HEK293 (cell line): Measurements from ENCODE around the gene SSTR5.

ENCODE experiments used
- CTCF ChIA-PET: fragments of 350-600 bp; formaldehyde crosslinking; extraction: SDS; loops from one replicate; lab custom pipeline; 2021; ENCODE audit warnings: antibody characterized with exemption; lab: Yijun Ruan, JAX
- POLR2A ChIA-PET: fragments of 300-600 bp; formaldehyde crosslinking; extraction: SDS; loops from one replicate; lab custom pipeline; 2020; ENCODE audit warnings: antibody characterized with exemption, inconsistent platforms; lab: Yijun Ruan, JAX
- H3K27ac ChIP-seq: fragments of 200-500 bp; sonication (Bioruptor generic); 2 replicates; pipeline ENCODE4 v1.5.1; 2014; ENCODE audit warnings: low read depth, low read length, control low read depth, inconsistent platforms; ENCODE audit errors: extremely low read depth
- H3K36me3 ChIP-seq, 2 experiments: fragments of 200-500 bp in 1 of 2; sonication (Bioruptor generic) in 1 of 2; 1 replicate in 1 of 2; 2 replicates in 1 of 2; pipeline ENCODE4 v1.5.1; 2014 to 2017; ENCODE audit warnings: inconsistent platforms in 2 of 2, low read length in 2 of 2; ENCODE audit not compliant: control insufficient read depth in 2 of 2, insufficient read depth in 1 of 2
- H3K4me1 ChIP-seq: fragments of 200-500 bp; sonication (Bioruptor generic); 2 replicates; pipeline ENCODE4 v1.5.1; 2014; ENCODE audit warnings: mild to moderate bottlenecking, low read length, inconsistent platforms; ENCODE audit not compliant: control insufficient read depth, insufficient read depth
- H3K4me3 ChIP-seq: 2 replicates; pipeline ENCODE4 v1.5.1; 2011; ENCODE audit warnings: low read depth, mild to moderate bottlenecking, control low read depth, low read length, moderate library complexity
- H3K9me3 ChIP-seq: fragments of 200-500 bp; sonication (Bioruptor generic); 2 replicates; pipeline ENCODE4 v1.5.1; 2014; ENCODE audit warnings: low read depth, low read length, inconsistent platforms; ENCODE audit not compliant: control insufficient read depth, insufficient read depth
- BCL11B ChIP-seq: fragments of 450-650 bp; formaldehyde crosslinking; IDR thresholded peaks from 2 replicates; pipeline ENCODE4 v1.5.1; 2016; ENCODE audit warnings: low read depth, missing biosample characterization, missing genetic modification characterization
- EGR2 ChIP-seq: fragments of 450-650 bp; formaldehyde crosslinking; IDR thresholded peaks from 2 replicates; pipeline ENCODE4 v1.5.1; 2016; ENCODE audit warnings: low read depth, missing biosample characterization, missing genetic modification characterization
- SP2 ChIP-seq: fragments of 450-650 bp; formaldehyde crosslinking; IDR thresholded peaks from 2 replicates; pipeline ENCODE4 v1.5.1; 2016; ENCODE audit warnings: missing biosample characterization, missing genetic modification characterization
- ZBTB44 ChIP-seq: fragments of 450-650 bp; IDR thresholded peaks from 2 replicates; pipeline ENCODE4 v1.5.1; 2018; ENCODE audit warnings: missing biosample characterization, mild to moderate bottlenecking, missing genetic modification characterization
- ZFHX2 ChIP-seq: fragments of 450-650 bp; formaldehyde crosslinking; conservative IDR thresholded peaks from 2 replicates; pipeline ENCODE4 v1.5.1; 2016; ENCODE audit warnings: missing biosample characterization, missing genetic modification characterization
- ZIC2 ChIP-seq: fragments of 450-650 bp; formaldehyde crosslinking; IDR thresholded peaks from 2 replicates; pipeline ENCODE4 v1.5.1; 2016; ENCODE audit warnings: missing biosample characterization, missing genetic modification characterization
- ZNF398 ChIP-seq: fragments of 450-650 bp; formaldehyde crosslinking; IDR thresholded peaks from 2 replicates; pipeline ENCODE4 v1.5.1; 2017; ENCODE audit warnings: missing biosample characterization, missing genetic modification characterization
- ZNF501 ChIP-seq: fragments of 450-650 bp; formaldehyde crosslinking; IDR thresholded peaks from 2 replicates; pipeline ENCODE4 v1.5.1; 2016; ENCODE audit warnings: missing biosample characterization, missing genetic modification characterization
- ZNF654 ChIP-seq: fragments of 450-650 bp; formaldehyde crosslinking; IDR thresholded peaks from 2 replicates; pipeline ENCODE4 v1.5.1; 2016; ENCODE audit warnings: low read depth, missing biosample characterization, missing genetic modification characterization
- ZSCAN30 ChIP-seq: fragments of 450-650 bp; IDR thresholded peaks from 2 replicates; pipeline ENCODE4 v1.5.1; 2018; ENCODE audit warnings: missing biosample characterization, mild to moderate bottlenecking, missing genetic modification characterization, moderate library complexity
- TF ChIP-seq, protein P1 (sequence below): fragments of 450-650 bp; formaldehyde crosslinking; IDR thresholded peaks from 2 replicates; pipeline ENCODE4 v1.5.1; 2016; ENCODE audit warnings: missing biosample characterization, missing genetic modification characterization, borderline replicate concordance
- TF ChIP-seq, protein P2 (sequence below): fragments of 450-650 bp; formaldehyde crosslinking; IDR thresholded peaks from 2 replicates; pipeline ENCODE4 v1.5.1; 2016; ENCODE audit warnings: missing biosample characterization, missing genetic modification characterization
- TF ChIP-seq, protein P3 (sequence below): fragments of 450-650 bp; formaldehyde crosslinking; IDR thresholded peaks from 2 replicates; pipeline ENCODE4 v1.5.1; 2016; ENCODE audit warnings: missing biosample characterization, missing genetic modification characterization
- TF ChIP-seq, protein P4 (sequence below): fragments of 450-650 bp; formaldehyde crosslinking; IDR thresholded peaks from 2 replicates; pipeline ENCODE4 v1.5.1; 2016; ENCODE audit warnings: missing biosample characterization, missing genetic modification characterization, borderline replicate concordance

Gene SSTR5

DNA sequence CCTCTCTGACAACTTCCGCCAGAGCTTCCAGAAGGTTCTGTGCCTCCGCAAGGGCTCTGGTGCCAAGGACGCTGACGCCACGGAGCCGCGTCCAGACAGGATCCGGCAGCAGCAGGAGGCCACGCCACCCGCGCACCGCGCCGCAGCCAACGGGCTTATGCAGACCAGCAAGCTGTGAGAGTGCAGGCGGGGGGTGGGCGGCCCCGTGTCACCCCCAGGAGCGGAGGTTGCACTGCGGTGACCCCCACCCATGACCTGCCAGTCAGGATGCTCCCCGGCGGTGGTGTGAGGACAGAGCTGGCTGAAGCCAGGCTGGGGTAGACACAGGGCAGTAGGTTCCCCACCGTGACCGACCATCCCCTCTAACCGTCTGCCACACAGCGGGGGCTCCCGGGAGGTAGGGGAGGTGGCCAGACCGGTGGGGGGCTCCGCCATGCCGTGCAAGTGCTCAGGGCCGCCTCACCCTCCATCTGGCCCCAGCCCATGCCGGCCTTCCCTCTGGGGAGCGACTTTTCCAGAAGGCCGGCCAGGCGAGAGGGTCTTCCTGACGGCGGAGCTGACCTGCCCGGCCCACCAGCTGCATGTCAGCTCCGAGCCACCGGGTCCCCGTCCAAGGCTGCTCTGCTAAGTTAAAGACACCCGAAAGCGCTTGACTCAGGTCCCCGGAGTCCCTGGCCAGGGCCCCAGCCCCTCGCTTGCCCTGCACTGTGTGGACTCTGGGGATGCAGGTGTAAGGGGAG is 7.4 kb downstream of the SSTR5 start:
- CTCF ChIA-PET: no interaction called here

GRCh38 chr16:1080801-1081733 is 8.5 kb downstream of the SSTR5 start:
- Histone ChIP-seq H3K36me3 (no peaks in the 10 kb centered on the region), H3K4me3 (no peak overlapping the region), H3K4me1 (peaks cover 12% of the 10 kb centered on the region), H3K9me3 (no peaks in the 10 kb centered on the region), H3K27ac (no peak overlapping the region)
- ChIA-PET CTCF (interaction anchor here (0.6 kb wide), 1 partner anchor 423 kb away, joined by 5 read pairs; no protein-coding TSS in a partner anchor), POLR2A (interaction anchor here (0.6 kb wide), 2 partner anchors 305 to 704 kb away, joined by 4 read pairs; no protein-coding TSS in a partner anchor)
- TF ChIP-seq SP2 (peak; percentile 17; the same call in 1 of the 2 replicates), ZFHX2 (tag by site-specific recombination) (peak; percentile 73), EGR2 (tag by site-specific recombination) (peak; percentile 60; the same call in 1 of the 2 replicates), ZNF654 (tag by site-specific recombination) (no peak)

More for the DNA sequence above, 7.4 kb downstream of the SSTR5 start:
- peak; percentile 60 for TF ChIP-seq ZIC2 (tag by site-specific recombination)
- no peak for TF ChIP-seq ZNF398 (tag by site-specific recombination)
- Histone ChIP-seq H3K4me3 (no peak overlapping the region), H3K4me1 (peaks cover 12% of the 10 kb centered on the region), H3K27ac (no peak overlapping the region), H3K9me3 (no peaks in the 10 kb centered on the region), H3K36me3 (no peaks in the 10 kb centered on the region)
- POLR2A ChIA-PET: no interaction called here

DNA sequence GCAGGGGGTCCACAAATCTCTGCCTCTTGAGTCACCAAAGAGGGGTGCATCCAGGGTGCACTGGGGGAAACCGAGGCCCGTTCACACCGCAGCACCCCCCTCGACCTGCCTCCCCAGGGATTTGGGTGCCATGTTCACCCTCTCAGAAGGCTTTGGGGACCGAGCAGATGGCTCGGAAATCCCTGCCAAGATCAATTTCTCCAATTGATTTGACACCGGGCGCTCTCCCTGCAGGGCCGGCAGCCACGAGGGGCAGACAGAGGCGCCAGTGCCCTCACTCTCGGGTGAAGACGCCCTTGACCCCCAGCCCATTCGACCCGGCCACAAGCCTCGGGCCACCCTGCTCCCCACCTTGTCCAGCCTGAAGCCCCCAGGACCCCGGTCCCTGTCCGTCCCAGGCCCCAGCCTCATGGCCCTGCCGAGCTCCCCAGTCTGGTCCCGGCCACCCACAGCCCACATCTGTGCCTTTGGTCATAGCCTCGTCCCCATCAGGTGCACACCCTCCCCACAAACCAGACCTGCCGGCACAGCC is 9.3 kb downstream of the SSTR5 start:
- peaks cover 12% of the 10 kb centered on the region for H3K4me1 ChIP-seq
- H3K27ac ChIP-seq: no peak overlapping the region
- H3K4me3 ChIP-seq: no peak overlapping the region
- no peaks in the 10 kb centered on the region for H3K36me3 ChIP-seq
- CTCF ChIA-PET: no interaction called here
- POLR2A ChIA-PET: interaction anchor here (0.6 kb wide), 2 partner anchors 304 to 705 kb away, joined by 4 read pairs; no protein-coding TSS in a partner anchor
- H3K9me3 ChIP-seq: no peaks in the 10 kb centered on the region
- TF ChIP-seq, protein P1, sequence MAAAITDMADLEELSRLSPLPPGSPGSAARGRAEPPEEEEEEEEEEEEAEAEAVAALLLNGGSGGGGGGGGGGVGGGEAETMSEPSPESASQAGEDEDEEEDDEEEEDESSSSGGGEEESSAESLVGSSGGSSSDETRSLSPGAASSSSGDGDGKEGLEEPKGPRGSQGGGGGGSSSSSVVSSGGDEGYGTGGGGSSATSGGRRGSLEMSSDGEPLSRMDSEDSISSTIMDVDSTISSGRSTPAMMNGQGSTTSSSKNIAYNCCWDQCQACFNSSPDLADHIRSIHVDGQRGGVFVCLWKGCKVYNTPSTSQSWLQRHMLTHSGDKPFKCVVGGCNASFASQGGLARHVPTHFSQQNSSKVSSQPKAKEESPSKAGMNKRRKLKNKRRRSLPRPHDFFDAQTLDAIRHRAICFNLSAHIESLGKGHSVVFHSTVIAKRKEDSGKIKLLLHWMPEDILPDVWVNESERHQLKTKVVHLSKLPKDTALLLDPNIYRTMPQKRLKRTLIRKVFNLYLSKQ (tag by site-specific recombination): no peak
- TF ChIP-seq, protein P2, sequence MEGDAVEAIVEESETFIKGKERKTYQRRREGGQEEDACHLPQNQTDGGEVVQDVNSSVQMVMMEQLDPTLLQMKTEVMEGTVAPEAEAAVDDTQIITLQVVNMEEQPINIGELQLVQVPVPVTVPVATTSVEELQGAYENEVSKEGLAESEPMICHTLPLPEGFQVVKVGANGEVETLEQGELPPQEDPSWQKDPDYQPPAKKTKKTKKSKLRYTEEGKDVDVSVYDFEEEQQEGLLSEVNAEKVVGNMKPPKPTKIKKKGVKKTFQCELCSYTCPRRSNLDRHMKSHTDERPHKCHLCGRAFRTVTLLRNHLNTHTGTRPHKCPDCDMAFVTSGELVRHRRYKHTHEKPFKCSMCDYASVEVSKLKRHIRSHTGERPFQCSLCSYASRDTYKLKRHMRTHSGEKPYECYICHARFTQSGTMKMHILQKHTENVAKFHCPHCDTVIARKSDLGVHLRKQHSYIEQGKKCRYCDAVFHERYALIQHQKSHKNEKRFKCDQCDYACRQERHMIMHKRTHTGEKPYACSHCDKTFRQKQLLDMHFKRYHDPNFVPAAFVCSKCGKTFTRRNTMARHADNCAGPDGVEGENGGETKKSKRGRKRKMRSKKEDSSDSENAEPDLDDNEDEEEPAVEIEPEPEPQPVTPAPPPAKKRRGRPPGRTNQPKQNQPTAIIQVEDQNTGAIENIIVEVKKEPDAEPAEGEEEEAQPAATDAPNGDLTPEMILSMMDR (tag by site-specific recombination): no peak
- TF ChIP-seq, protein P3, sequence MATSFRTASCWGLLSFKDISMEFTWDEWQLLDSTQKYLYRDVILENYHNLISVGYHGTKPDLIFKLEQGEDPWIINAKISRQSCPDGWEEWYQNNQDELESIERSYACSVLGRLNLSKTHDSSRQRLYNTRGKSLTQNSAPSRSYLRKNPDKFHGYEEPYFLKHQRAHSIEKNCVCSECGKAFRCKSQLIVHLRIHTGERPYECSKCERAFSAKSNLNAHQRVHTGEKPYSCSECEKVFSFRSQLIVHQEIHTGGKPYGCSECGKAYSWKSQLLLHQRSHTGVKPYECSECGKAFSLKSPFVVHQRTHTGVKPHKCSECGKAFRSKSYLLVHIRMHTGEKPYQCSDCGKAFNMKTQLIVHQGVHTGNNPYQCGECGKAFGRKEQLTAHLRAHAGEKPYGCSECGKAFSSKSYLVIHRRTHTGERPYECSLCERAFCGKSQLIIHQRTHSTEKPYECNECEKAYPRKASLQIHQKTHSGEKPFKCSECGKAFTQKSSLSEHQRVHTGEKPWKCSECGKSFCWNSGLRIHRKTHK (tag by site-specific recombination): no peak
- no peak for TF ChIP-seq BCL11B
- no peak for TF ChIP-seq ZSCAN30 (tag by site-specific recombination)
- TF ChIP-seq, protein P4, sequence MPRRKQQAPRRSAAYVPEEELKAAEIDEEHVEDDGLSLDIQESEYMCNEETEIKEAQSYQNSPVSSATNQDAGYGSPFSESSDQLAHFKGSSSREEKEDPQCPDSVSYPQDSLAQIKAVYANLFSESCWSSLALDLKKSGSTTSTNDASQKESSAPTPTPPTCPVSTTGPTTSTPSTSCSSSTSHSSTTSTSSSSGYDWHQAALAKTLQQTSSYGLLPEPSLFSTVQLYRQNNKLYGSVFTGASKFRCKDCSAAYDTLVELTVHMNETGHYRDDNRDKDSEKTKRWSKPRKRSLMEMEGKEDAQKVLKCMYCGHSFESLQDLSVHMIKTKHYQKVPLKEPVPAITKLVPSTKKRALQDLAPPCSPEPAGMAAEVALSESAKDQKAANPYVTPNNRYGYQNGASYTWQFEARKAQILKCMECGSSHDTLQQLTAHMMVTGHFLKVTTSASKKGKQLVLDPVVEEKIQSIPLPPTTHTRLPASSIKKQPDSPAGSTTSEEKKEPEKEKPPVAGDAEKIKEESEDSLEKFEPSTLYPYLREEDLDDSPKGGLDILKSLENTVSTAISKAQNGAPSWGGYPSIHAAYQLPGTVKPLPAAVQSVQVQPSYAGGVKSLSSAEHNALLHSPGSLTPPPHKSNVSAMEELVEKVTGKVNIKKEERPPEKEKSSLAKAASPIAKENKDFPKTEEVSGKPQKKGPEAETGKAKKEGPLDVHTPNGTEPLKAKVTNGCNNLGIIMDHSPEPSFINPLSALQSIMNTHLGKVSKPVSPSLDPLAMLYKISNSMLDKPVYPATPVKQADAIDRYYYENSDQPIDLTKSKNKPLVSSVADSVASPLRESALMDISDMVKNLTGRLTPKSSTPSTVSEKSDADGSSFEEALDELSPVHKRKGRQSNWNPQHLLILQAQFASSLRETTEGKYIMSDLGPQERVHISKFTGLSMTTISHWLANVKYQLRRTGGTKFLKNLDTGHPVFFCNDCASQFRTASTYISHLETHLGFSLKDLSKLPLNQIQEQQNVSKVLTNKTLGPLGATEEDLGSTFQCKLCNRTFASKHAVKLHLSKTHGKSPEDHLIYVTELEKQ: no peak
- no peak for TF ChIP-seq ZNF501
- TF ChIP-seq ZBTB44 (tag by site-specific recombination): no peak
